GM13977 (cell line): ENCODE results near the gene SPRED3.

Source experiments
- DNase-seq: peaks from one replicate; pipeline ENCODE4 v3.0.0; 2012; ENCODE audit warnings: low spot score
- in situ Hi-C: fragments of 300-500 bp; cut with MboI; formaldehyde crosslinking; loops from one replicate; pipeline ENCODE4 v1.12.0; 2022; ENCODE audit warnings: low sequenced_read_pairs, low pct_unique_long_range_greater_than_20kb, mixed read lengths, inconsistent platforms; ENCODE audit not compliant: unreplicated experiment
- TF ChIP-seq, protein P1 (sequence below): IDR thresholded peaks from 2 replicates; pipeline ENCODE4 v1.5.1; 2012; ENCODE audit warnings: mild to moderate bottlenecking, control low read depth; ENCODE audit not compliant: insufficient read depth; ENCODE audit errors: extremely low read depth, missing control alignments

SPRED3 gene

DNA sequence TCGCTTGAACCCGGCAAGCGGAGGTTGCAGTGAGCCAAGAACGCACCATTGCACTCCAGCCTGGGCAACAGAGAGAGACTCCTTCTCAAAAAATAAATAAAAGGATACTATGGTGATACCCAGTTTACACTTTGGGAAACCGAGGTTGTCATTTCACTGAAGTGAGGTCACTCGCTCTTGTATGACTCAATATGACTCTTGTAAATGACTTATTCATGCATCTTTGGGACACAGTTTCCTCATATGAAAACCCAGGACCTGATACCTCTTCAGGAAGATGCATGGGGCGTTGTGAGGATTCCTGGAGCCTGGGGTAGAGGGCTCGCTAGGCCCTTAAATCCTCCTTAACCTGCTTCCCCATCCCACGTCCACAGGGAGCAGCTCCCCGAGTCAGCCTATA lies 9.6 kb upstream of the SPRED3 start:
- no peak for DNase-seq
- in situ Hi-C loops, result no loop called here
- TF ChIP-seq, protein P1, sequence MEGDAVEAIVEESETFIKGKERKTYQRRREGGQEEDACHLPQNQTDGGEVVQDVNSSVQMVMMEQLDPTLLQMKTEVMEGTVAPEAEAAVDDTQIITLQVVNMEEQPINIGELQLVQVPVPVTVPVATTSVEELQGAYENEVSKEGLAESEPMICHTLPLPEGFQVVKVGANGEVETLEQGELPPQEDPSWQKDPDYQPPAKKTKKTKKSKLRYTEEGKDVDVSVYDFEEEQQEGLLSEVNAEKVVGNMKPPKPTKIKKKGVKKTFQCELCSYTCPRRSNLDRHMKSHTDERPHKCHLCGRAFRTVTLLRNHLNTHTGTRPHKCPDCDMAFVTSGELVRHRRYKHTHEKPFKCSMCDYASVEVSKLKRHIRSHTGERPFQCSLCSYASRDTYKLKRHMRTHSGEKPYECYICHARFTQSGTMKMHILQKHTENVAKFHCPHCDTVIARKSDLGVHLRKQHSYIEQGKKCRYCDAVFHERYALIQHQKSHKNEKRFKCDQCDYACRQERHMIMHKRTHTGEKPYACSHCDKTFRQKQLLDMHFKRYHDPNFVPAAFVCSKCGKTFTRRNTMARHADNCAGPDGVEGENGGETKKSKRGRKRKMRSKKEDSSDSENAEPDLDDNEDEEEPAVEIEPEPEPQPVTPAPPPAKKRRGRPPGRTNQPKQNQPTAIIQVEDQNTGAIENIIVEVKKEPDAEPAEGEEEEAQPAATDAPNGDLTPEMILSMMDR, result no peak

DNA sequence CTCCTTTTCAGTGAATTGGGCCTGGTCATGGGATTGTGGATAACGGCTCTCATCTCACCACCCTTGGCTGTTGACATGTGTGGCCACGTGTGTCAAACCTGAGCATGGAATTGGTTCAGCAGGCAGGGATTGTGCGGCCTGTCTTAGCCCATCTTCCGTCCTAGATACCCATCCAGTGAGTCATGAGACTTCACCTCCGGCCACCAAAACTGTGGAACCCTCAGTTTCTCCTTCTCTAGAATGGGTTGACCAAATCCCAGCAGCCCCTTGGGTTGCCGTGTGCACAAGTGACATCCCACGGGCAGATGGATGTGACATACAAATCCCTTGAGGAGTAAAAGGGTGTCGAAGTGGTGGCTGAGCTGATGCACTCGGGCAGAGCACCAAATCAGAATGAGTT lies 7.4 kb upstream of the SPRED3 start:
- TF ChIP-seq, protein P1, result no peak

DNA sequence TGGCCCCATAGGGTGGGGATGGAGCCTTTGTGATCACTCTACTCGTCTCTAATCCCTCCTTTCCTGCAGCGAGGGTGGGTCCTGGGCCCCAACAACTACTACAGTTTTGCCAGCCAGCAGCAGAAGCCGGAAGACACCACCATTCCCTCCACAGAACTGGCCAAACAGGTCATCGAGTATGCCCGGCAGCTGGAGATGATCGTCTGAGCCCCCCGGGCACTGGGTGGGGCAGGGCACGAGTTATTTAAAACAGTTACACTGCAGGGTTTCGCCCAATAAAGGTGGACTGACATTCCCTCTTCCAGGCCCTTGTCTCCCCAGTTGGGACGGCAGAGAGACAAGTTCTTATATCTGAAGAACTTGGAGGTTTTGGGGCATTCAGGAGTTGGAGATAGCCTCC lies 5.3 kb upstream of the SPRED3 start:
- TF ChIP-seq, protein P1, result no peak
- DNase-seq, result no peak
- in situ Hi-C loops, result no loop called here

More for the DNA sequence above, 7.4 kb upstream of the SPRED3 start:
- in situ Hi-C loops, result no loop called here
- no peak for DNase-seq

DNA sequence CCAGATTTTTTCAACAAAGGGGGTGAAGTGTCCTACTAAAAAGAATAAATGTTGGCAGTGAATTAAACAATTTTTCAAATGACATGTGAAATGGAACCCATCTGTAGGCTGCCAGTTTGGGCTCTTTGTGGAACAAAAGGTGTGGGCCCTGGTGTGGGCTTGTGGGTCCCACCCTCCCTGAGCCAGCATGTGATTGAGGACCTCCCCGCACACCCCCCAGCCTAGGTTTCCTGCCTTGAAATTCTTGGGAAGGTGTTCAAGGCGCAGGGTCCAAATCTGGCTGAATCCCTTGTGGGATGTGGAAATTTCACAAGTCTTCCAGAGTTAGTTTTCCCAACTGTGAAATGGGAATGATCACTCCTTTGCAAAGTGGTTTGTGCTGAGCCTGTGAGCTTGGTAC lies 4.8 kb upstream of the SPRED3 start:
- in situ Hi-C loops, result no loop called here
- DNase-seq, result no peak
- TF ChIP-seq, protein P1, result no peak

DNA sequence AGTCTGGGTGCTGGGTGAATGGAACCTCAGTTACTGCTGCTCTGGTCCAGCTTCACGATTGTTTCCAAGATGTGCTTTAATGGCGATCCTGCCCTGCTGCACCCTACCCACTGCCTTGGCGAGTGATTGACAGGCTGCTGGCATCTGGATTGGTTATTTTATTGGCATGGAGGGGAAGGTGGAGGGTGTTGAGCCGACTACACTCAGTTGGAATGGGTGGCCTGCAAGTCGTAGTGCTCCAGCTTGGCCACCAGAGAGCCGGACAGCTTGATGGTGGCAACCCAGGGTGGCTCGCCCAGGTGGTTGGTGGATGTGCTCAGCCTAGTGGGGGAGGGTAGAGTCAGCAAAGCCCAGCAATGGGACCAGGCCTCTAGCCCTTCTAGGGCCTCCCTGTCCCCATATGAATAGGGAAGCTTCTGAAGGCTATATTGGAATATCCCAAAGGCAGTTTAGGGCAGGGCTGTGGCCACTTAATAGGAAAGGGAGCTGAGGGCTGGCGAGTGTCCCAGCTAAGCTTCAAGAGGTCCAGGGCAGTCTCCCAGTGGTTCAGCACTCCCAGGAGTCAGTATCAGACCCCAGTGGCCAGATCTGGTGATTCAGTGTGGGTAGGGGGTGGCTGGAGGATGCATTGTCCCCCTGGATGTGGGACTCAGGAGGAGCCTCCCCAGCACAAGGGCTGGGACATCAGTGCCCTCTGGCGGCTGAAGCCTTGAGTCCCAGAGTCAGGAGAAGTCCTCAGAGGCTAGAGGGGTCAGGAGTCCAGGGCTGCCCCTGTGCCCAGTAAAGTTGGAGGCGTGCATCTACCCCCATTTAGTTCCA lies 4.1 kb upstream of the SPRED3 start:
- in situ Hi-C loops, result no loop called here
- DNase-seq, result no peak
- TF ChIP-seq, protein P1, result no peak

DNA sequence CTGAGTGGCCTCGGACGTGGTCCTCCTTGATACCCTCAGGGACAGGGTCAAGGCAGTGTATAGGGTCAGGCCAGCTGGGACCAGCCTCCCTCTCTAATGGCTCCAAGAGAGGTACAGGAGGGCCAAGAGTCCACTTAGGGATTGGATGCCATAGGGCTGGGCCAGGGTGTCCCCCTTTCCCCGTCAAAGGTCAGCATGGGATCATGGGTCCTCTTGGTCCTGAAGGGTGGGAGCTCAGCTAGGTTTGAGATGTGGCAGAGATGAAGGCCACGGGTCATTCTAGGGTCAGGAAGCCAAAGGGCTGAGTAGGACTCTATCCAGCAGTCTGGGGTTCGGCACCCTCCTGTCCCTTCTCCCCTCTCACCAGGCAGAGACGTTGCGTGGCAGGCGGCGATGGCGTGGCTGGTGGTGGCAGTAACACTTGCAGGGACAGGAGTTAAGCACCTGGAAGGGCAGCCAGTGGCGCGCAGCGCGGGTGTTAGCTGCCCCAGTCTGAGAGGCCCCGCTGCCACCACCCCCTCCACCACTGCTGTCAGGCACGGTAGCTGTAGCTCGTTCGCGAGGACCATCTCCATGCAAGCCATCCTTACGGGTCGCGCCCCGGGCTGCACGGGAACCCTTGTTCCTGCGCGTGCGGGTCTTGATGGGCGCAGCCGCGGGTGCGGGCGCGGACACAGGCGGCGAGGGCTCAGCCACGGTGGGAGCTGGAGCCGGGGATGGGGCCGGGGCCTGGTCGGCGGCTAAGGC lies 3.3 kb upstream of the SPRED3 start:
- TF ChIP-seq, protein P1, result no peak
- in situ Hi-C loops, result no loop called here
- no peak for DNase-seq
